Endodermal cell (in vitro differentiated cells): Measurements from ENCODE around the gene TMPRSS4. TPM values are rescaled to one million over a fixed set of nuclear protein-coding genes. Genes with fewer than 3 reads are reported as not detected.

ENCODE experiments used
- DNase-seq: peaks from one replicate; pipeline ENCODE4 v3.0.0-alpha.2; 2017
- H3K27ac ChIP-seq: 2 replicates; pipeline ENCODE4 v1.5.1; 2013; ENCODE audit warnings: mild to moderate bottlenecking, low read depth, low read length, moderate library complexity
- H3K27me3 ChIP-seq: 2 replicates; pipeline ENCODE4 v1.6.1; 2013; ENCODE audit warnings: mild to moderate bottlenecking, low read length, moderate library complexity; ENCODE audit not compliant: insufficient read depth, control insufficient read depth, poor library complexity, severe bottlenecking
- H3K36me3 ChIP-seq: 2 replicates; pipeline ENCODE4 v1.7.0; 2013; ENCODE audit warnings: mild to moderate bottlenecking, low read length, moderate library complexity; ENCODE audit not compliant: control insufficient read depth, insufficient read depth
- H3K4me1 ChIP-seq: one replicate; pipeline ENCODE4 v1.7.0; 2013; ENCODE audit warnings: low read length; ENCODE audit not compliant: control insufficient read depth, insufficient read depth
- H3K4me3 ChIP-seq: 2 replicates; pipeline ENCODE4 v1.5.1; 2013; ENCODE audit warnings: mild to moderate bottlenecking, low read length, moderate library complexity
- H3K9ac ChIP-seq: 2 replicates; pipeline ENCODE4 v1.6.1; 2013; ENCODE audit warnings: mild to moderate bottlenecking, low read length, moderate library complexity; ENCODE audit not compliant: poor library complexity, severe bottlenecking; ENCODE audit errors: extremely low read depth
- H3K9me3 ChIP-seq: 2 replicates; pipeline ENCODE4 v1.6.1; 2013; ENCODE audit warnings: mild to moderate bottlenecking, low read length, moderate library complexity; ENCODE audit not compliant: control insufficient read depth
- H3K27ac Mint-ChIP-seq: 2 replicates; pipeline ENCODE4 v1.8.0; 2020; ENCODE audit warnings: mixed read lengths
- H3K27me3 Mint-ChIP-seq: 2 replicates; pipeline ENCODE4 v1.8.0; 2021; ENCODE audit warnings: mild to moderate bottlenecking, mixed read lengths; ENCODE audit not compliant: insufficient read depth
- H3K36me3 Mint-ChIP-seq: 2 replicates; pipeline ENCODE4 v1.8.0; 2020; ENCODE audit warnings: low read depth, mixed read lengths
- H3K4me1 Mint-ChIP-seq: 2 replicates; pipeline ENCODE4 v1.8.0; 2020; ENCODE audit warnings: mixed read lengths
- H3K4me3 Mint-ChIP-seq: 2 replicates; pipeline ENCODE4 v1.8.0; 2020; ENCODE audit warnings: mild to moderate bottlenecking, moderate library complexity, mixed read lengths
- H3K9me3 Mint-ChIP-seq: 2 replicates; pipeline ENCODE4 v1.8.0; 2020; ENCODE audit warnings: mild to moderate bottlenecking, mixed read lengths
- WGBS, 2 experiments: methylation state at CpG; one replicate each; pipeline versions ENCODE4 v1.1.5 to v1.1.7; 2013; ENCODE audit warnings: missing lambda C conversion rate in 2 of 2, mixed read lengths in 1 of 2; ENCODE audit not compliant: insufficient coverage in 1 of 2, insufficient read length in 1 of 2; 5-methylcytosine and 5-hydroxymethylcytosine counted together
- total RNA-seq, 2 donors: library from RNA; stranded (reverse); fragmentation: NEBNext Ultra II Directional in 1 of 2; extraction: Animal tissue kit (Norgen Biotek cat#: 25700) in 1 of 2; gene quantifications; 2 replicates in 1 of 2; 3 replicates in 1 of 2; pipeline ENCODE4 v1.2.1, GENCODE V29; 2021
- TF ChIP-seq, protein P1 (sequence below): fragments of 200-600 bp; sonication (generic); conservative IDR thresholded peaks from 2 replicates; pipeline ENCODE4 v1.5.0; 2021; ENCODE audit warnings: antibody characterized with exemption, mild to moderate bottlenecking

TMPRSS4 gene
- total RNA-seq, 2 donors from 2014 or later, result not detected

DNA sequence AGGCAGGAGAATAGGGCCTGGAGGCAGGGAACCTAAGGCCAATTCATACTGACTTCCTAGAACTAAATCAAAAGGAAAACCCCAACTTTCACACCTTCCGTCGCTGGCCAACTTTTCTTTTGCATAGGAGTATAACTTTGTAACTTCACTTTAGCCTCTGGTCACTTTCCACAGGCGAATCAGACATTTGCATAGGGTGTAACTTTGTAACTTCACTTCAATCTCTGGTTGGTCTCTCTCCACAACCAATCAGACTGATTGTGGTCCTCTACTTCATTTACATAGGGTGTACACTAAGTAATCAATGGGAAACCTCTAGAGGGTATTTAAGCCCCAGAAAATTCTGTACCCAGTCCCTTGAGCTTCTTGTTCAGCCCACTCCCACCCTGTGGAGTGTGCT is 11.5 kb upstream of the TMPRSS4 start:
- Mint-ChIP-seq H3K4me1 (peaks cover 34% of the 10 kb centered on the region), H3K36me3 (no peaks in the 10 kb centered on the region), H3K9me3 (no peaks in the 10 kb centered on the region), H3K4me3 (no peak overlapping the region), H3K27me3 (peaks cover 2% of the 10 kb centered on the region), H3K27ac (no peak overlapping the region)
- TF ChIP-seq, protein P1, sequence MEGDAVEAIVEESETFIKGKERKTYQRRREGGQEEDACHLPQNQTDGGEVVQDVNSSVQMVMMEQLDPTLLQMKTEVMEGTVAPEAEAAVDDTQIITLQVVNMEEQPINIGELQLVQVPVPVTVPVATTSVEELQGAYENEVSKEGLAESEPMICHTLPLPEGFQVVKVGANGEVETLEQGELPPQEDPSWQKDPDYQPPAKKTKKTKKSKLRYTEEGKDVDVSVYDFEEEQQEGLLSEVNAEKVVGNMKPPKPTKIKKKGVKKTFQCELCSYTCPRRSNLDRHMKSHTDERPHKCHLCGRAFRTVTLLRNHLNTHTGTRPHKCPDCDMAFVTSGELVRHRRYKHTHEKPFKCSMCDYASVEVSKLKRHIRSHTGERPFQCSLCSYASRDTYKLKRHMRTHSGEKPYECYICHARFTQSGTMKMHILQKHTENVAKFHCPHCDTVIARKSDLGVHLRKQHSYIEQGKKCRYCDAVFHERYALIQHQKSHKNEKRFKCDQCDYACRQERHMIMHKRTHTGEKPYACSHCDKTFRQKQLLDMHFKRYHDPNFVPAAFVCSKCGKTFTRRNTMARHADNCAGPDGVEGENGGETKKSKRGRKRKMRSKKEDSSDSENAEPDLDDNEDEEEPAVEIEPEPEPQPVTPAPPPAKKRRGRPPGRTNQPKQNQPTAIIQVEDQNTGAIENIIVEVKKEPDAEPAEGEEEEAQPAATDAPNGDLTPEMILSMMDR, result no peak
- WGBS, 2 experiments, result 71 to 89% methylated on average over 1 to 3 of the region's 3 CpGs
- Histone ChIP-seq H3K36me3 (no peaks in the 10 kb centered on the region), H3K9ac (no peak overlapping the region), H3K4me1 (peaks cover 20% of the 10 kb centered on the region), H3K27me3 (no peaks in the 10 kb centered on the region), H3K4me3 (no peak overlapping the region), H3K27ac (no peak overlapping the region), H3K9me3 (no peaks in the 10 kb centered on the region)
- no peak for DNase-seq

DNA sequence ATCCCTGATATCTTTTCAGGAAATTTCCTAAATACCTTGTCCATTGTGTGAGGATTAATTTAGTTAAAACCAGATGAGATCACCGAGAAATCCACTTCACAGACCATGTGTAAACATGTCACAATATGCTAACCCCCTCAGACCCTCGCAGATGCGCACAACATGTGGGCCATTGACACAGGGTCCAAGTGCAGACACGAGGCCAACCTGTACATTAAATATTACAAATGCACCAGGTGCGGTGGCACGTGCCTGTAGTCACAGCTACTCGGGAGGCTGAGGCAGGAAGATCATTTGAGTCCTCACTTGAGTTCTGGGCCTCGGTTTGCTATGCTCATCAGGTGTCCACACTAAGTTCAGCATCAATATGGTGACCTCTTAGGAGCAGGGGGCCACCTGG is 9.9 kb upstream of the TMPRSS4 start:
- peaks cover 36% of the 10 kb centered on the region for H3K4me1 Mint-ChIP-seq
- no peaks in the 10 kb centered on the region for H3K27me3 ChIP-seq
- H3K4me3 ChIP-seq, result no peak overlapping the region
- whole genome bisulfite sequencing, 2 experiments, result 87% methylated on average over 4 to 8 of the region's 8 CpGs
- no peak for DNase-seq
- H3K9me3 Mint-ChIP-seq, result no peaks in the 10 kb centered on the region
- H3K36me3 ChIP-seq, result no peaks in the 10 kb centered on the region
- TF ChIP-seq, protein P1, result no peak
- no peak overlapping the region for H3K4me3 Mint-ChIP-seq
- no peak overlapping the region for H3K27ac ChIP-seq
- no peak overlapping the region for H3K9ac ChIP-seq
- H3K27ac Mint-ChIP-seq, result peak overlapping the region; percentile 46
- H3K27me3 Mint-ChIP-seq, result peaks cover 2% of the 10 kb centered on the region
- H3K9me3 ChIP-seq, result no peaks in the 10 kb centered on the region
- H3K36me3 Mint-ChIP-seq, result no peaks in the 10 kb centered on the region
- H3K4me1 ChIP-seq, result peaks cover 20% of the 10 kb centered on the region

DNA sequence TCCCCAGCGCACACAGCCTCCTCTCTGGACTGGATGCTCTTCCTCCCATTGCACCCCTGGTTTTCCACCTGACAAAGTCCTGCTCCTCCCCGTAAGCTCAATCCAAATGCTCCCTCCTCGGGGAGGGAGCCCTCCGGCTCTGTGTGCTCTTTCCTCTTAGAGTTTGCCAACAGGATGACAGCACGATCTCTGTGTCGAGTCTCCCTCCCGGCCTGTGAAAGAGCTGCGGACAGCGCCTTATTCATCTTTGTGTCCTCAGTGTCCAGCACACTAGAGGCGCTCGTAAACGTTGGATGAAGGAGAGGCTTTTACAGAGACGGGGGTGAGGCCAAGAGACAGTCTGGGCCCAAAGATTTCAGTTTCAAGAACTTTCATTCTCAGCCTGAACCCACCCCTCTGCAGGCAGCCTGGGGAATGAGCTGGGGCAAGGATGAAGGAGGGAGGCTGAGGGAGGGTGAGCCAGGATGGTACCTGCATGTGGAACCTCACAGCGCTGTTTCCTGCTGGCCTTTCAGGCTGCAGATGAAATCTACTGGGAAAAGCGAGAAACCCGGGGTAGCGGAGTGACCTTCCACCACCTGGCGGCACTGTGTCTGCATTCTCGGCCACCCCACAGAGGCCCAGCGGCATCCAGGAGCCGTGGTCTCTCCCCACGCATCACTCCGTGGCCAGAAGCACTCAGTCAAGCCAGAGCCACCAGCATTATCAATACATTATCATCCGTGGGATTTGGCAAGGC is 8.5 kb upstream of the TMPRSS4 start:
- Mint-ChIP-seq H3K36me3 (no peaks in the 10 kb centered on the region), H3K27me3 (peaks cover 2% of the 10 kb centered on the region), H3K4me1 (peaks cover 32% of the 10 kb centered on the region), H3K9me3 (no peaks in the 10 kb centered on the region), H3K4me3 (no peak overlapping the region), H3K27ac (no peak overlapping the region)
- no peaks in the 10 kb centered on the region for H3K36me3 ChIP-seq
- WGBS, 2 experiments, result 80 to 87% methylated on average over 19 to 24 of the region's 24 CpGs
- H3K4me3 ChIP-seq, result no peak overlapping the region
- DNase-seq, result peak; percentile 89
- no peaks in the 10 kb centered on the region for H3K27me3 ChIP-seq
- H3K27ac ChIP-seq, result no peak overlapping the region
- peaks cover 20% of the 10 kb centered on the region for H3K4me1 ChIP-seq
- TF ChIP-seq, protein P1, result peak; percentile 77
- no peaks in the 10 kb centered on the region for H3K9me3 ChIP-seq
- no peak overlapping the region for H3K9ac ChIP-seq
